Measurements from ENCODE around the gene MICAL2.

Gene MICAL2

DNA sequence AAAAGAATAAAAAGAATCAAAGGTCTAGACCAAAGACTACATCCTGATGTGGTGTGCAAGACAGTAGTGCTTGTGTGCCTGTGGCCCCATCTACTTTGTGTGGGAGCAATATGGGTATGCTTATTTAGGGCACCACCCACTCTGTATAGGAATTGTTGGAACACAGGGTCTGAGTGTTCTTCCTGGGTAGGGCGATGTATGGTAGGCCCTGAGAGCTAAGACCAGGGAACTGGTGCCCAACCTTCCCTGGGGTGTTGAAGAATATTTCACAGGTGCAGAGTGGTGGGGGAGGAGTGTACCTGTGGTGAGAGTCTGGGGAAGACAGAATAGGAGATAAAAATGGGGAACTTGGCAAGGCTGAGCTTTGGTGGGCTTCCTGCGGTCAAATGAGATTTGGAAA lies 41.9 kb downstream of the MICAL2 start:
- TF ChIP-seq SIN3A (IDR thresholded peaks at IDR 0.05; ENCODE audit: borderline replicate concordance, insufficient read depth, low read length): no peak
- TF ChIP-seq FOXP2 (optimal IDR thresholded peaks at IDR 0.05; ENCODE audit: borderline replicate concordance, extremely low read depth, extremely low read length, insufficient read depth): no peak
- TF ChIP-seq TAF1 (IDR thresholded peaks at IDR 0.05; ENCODE audit: borderline replicate concordance, insufficient read depth, low read length): no peak
- TF ChIP-seq REST (IDR thresholded peaks at IDR 0.05; ENCODE audit: insufficient read depth in 1 of 2, low read depth in 2 of 2, low read length in 2 of 2): no peak
- no peak for TF ChIP-seq POLR2AphosphoS5 (IDR thresholded peaks at IDR 0.05; ENCODE audit: low read depth, low read length)

GRCh38 chr11:12154871-12155668 lies 44.7 kb downstream of the MICAL2 start:
- TF ChIP-seq SIN3A (IDR thresholded peaks at IDR 0.05; ENCODE audit: borderline replicate concordance, insufficient read depth, low read length) (no peak), FOXP2 (optimal IDR thresholded peaks at IDR 0.05; ENCODE audit: borderline replicate concordance, extremely low read depth, extremely low read length, insufficient read depth) (no peak), REST (IDR thresholded peaks at IDR 0.05; ENCODE audit: insufficient read depth in 1 of 2, low read depth in 2 of 2, low read length in 2 of 2) (no peak)

- TF ChIP-seq REST (IDR thresholded peaks at IDR 0.05; ENCODE audit: insufficient read depth in 1 of 2, low read depth in 2 of 2, low read length in 2 of 2) (no peak), FOXP2 (optimal IDR thresholded peaks at IDR 0.05; ENCODE audit: borderline replicate concordance, extremely low read depth, extremely low read length, insufficient read depth) (no peak), POLR2AphosphoS5 (IDR thresholded peaks at IDR 0.05; ENCODE audit: low read depth, low read length) (no peak), SIN3A (IDR thresholded peaks at IDR 0.05; ENCODE audit: borderline replicate concordance, insufficient read depth, low read length) (no peak), TAF1 (IDR thresholded peaks at IDR 0.05; ENCODE audit: borderline replicate concordance, insufficient read depth, low read length) (no peak)
These were observed 45.3 kb downstream of the MICAL2 start for GRCh38 chr11:12155696-12156095.

- TF ChIP-seq REST (IDR thresholded peaks at IDR 0.05; ENCODE audit: insufficient read depth in 1 of 2, low read depth in 2 of 2, low read length in 2 of 2): no peak
- TF ChIP-seq TAF1 (IDR thresholded peaks at IDR 0.05; ENCODE audit: borderline replicate concordance, insufficient read depth, low read length): no peak
- no peak for TF ChIP-seq SIN3A (IDR thresholded peaks at IDR 0.05; ENCODE audit: borderline replicate concordance, insufficient read depth, low read length)
- no peak for TF ChIP-seq POLR2AphosphoS5 (IDR thresholded peaks at IDR 0.05; ENCODE audit: low read depth, low read length)
- no peak for TF ChIP-seq FOXP2 (optimal IDR thresholded peaks at IDR 0.05; ENCODE audit: borderline replicate concordance, extremely low read depth, extremely low read length, insufficient read depth)
These were observed 46.1 kb downstream of the MICAL2 start for GRCh38 chr11:12156301-12157140.

Measured in PFSK-1 (cell line).